Tibial nerve (tissue), 3 donors: ENCODE results near the gene ZNF687.

Experiments used
- CTCF ChIP-seq, 5 experiments: fragments of 200-600 bp in 3 of 5; fragments of 450-650 bp in 2 of 5; sonication (generic) in 3 of 5; IDR thresholded peaks; one replicate each; pipeline ENCODE4 v1.5.1; 2016 to 2019; ENCODE audit warnings: antibody characterized with exemption in 5 of 5, mild to moderate bottlenecking in 3 of 5, moderate library complexity in 2 of 5
- POLR2A ChIP-seq, 2 donors: fragments of 450-650 bp; IDR thresholded peaks; one replicate each; pipeline ENCODE4 v1.6.1; 2017; ENCODE audit warnings: antibody characterized with exemption in 2 of 2, mild to moderate bottlenecking in 2 of 2, moderate library complexity in 2 of 2

GRCh38 chr1:151327903-151328674, 46.0 kb downstream of the ZNF687 start:
- TF ChIP-seq POLR2A (IDR thresholded peaks at IDR 0.05), result no peak
- TF ChIP-seq CTCF (IDR thresholded peaks at IDR 0.05), result no peak
